ENCODE data around the gene MRPS27. TPM values are rescaled to one million over a fixed set of nuclear protein-coding genes. Genes with fewer than 3 reads are reported as not detected.

Gene MRPS27
- total and polyA plus RNA-seq, 9 of the 15 experiments (the other 6 are each of a cell fraction or from before 2014, with no cell fraction given) = 73.6 to 144 (median 106) TPM

DNA sequence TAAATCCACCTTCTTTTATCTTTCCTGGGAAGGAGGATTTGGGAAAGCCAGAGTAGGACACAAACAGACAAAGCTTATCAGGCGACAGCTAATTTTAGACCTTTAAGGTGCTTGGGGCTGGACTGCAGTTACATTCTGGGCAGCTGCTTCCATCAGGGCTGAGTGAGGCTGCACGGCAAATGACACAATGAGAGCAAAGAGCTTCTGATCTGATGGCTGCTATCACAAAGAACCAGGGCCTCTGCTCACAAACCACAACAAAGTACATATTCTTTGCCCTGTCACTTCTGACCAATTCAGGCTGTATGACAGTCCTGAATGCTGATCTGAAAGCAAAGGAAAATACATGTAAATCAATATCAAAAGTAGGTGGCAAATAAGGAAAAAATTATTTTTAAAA is 93.1 kb downstream of the MRPS27 start (continued):
- TF ChIP-seq MTF1 (CRISPR knock-in tag; IDR thresholded peaks at IDR 0.05; ENCODE audit: borderline replicate concordance) (no peak), ARID1B (IDR thresholded peaks at IDR 0.05) (peak; percentile 91), SMAD1 (IDR thresholded peaks at IDR 0.05; ENCODE audit: low read depth, low read length, partially characterized antibody) (no peak), NFXL1 (CRISPR knock-in tag; IDR thresholded peaks at IDR 0.05) (no peak), PCBP2 (IDR thresholded peaks at IDR 0.05; ENCODE audit: low read depth, low read length, poor library complexity, severe bottlenecking) (no peak), BDP1 (IDR thresholded peaks at IDR 0.05; ENCODE audit: insufficient read depth, insufficient read length) (no peak), RB1 (IDR thresholded peaks at IDR 0.05; ENCODE audit: low read depth) (no peak), SIX5 (IDR thresholded peaks at IDR 0.05; ENCODE audit: borderline replicate concordance in 1 of 2, insufficient read depth in 1 of 2, low read depth in 1 of 2, low read length in 2 of 2) (no peak), ATF7 (IDR thresholded peaks at IDR 0.05) (no peak), ZNF174 (CRISPR knock-in tag; IDR thresholded peaks at IDR 0.05) (no peak), NFYB (IDR thresholded peaks at IDR 0.05; ENCODE audit: extremely low read depth, insufficient read length) (no peak)
- TF ChIP-seq, protein P1, sequence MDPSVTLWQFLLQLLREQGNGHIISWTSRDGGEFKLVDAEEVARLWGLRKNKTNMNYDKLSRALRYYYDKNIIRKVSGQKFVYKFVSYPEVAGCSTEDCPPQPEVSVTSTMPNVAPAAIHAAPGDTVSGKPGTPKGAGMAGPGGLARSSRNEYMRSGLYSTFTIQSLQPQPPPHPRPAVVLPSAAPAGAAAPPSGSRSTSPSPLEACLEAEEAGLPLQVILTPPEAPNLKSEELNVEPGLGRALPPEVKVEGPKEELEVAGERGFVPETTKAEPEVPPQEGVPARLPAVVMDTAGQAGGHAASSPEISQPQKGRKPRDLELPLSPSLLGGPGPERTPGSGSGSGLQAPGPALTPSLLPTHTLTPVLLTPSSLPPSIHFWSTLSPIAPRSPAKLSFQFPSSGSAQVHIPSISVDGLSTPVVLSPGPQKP (CRISPR knock-in tag; IDR thresholded peaks at IDR 0.05) = no peak
- TF ChIP-seq, protein P2, sequence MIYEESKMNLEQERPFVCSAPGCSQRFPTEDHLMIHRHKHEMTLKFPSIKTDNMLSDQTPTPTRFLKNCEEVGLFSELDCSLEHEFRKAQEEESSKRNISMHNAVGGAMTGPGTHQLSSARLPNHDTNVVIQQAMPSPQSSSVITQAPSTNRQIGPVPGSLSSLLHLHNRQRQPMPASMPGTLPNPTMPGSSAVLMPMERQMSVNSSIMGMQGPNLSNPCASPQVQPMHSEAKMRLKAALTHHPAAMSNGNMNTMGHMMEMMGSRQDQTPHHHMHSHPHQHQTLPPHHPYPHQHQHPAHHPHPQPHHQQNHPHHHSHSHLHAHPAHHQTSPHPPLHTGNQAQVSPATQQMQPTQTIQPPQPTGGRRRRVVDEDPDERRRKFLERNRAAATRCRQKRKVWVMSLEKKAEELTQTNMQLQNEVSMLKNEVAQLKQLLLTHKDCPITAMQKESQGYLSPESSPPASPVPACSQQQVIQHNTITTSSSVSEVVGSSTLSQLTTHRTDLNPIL (CRISPR knock-in tag; IDR thresholded peaks at IDR 0.05) = no peak
- TF ChIP-seq, protein P3, sequence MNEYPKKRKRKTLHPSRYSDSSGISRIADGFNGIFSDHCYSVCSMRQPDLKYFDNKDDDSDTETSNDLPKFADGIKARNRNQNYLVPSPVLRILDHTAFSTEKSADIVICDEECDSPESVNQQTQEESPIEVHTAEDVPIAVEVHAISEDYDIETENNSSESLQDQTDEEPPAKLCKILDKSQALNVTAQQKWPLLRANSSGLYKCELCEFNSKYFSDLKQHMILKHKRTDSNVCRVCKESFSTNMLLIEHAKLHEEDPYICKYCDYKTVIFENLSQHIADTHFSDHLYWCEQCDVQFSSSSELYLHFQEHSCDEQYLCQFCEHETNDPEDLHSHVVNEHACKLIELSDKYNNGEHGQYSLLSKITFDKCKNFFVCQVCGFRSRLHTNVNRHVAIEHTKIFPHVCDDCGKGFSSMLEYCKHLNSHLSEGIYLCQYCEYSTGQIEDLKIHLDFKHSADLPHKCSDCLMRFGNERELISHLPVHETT (CRISPR knock-in tag; conservative IDR thresholded peaks at IDR 0.05 in 1 of 2, IDR thresholded peaks at IDR 0.05 in 1 of 2) = no peak
- TF ChIP-seq, protein P4, sequence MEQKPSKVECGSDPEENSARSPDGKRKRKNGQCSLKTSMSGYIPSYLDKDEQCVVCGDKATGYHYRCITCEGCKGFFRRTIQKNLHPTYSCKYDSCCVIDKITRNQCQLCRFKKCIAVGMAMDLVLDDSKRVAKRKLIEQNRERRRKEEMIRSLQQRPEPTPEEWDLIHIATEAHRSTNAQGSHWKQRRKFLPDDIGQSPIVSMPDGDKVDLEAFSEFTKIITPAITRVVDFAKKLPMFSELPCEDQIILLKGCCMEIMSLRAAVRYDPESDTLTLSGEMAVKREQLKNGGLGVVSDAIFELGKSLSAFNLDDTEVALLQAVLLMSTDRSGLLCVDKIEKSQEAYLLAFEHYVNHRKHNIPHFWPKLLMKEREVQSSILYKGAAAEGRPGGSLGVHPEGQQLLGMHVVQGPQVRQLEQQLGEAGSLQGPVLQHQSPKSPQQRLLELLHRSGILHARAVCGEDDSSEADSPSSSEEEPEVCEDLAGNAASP (IDR thresholded peaks at IDR 0.05) = no peak
- TF ChIP-seq, protein P5, sequence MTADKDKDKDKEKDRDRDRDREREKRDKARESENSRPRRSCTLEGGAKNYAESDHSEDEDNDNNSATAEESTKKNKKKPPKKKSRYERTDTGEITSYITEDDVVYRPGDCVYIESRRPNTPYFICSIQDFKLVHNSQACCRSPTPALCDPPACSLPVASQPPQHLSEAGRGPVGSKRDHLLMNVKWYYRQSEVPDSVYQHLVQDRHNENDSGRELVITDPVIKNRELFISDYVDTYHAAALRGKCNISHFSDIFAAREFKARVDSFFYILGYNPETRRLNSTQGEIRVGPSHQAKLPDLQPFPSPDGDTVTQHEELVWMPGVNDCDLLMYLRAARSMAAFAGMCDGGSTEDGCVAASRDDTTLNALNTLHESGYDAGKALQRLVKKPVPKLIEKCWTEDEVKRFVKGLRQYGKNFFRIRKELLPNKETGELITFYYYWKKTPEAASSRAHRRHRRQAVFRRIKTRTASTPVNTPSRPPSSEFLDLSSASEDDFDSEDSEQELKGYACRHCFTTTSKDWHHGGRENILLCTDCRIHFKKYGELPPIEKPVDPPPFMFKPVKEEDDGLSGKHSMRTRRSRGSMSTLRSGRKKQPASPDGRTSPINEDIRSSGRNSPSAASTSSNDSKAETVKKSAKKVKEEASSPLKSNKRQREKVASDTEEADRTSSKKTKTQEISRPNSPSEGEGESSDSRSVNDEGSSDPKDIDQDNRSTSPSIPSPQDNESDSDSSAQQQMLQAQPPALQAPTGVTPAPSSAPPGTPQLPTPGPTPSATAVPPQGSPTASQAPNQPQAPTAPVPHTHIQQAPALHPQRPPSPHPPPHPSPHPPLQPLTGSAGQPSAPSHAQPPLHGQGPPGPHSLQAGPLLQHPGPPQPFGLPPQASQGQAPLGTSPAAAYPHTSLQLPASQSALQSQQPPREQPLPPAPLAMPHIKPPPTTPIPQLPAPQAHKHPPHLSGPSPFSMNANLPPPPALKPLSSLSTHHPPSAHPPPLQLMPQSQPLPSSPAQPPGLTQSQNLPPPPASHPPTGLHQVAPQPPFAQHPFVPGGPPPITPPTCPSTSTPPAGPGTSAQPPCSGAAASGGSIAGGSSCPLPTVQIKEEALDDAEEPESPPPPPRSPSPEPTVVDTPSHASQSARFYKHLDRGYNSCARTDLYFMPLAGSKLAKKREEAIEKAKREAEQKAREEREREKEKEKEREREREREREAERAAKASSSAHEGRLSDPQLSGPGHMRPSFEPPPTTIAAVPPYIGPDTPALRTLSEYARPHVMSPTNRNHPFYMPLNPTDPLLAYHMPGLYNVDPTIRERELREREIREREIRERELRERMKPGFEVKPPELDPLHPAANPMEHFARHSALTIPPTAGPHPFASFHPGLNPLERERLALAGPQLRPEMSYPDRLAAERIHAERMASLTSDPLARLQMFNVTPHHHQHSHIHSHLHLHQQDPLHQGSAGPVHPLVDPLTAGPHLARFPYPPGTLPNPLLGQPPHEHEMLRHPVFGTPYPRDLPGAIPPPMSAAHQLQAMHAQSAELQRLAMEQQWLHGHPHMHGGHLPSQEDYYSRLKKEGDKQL (CRISPR knock-in tag; IDR thresholded peaks at IDR 0.05; ENCODE audit: borderline replicate concordance) = no peak
